ENCODE measurements around the gene SBK3. TPM values are rescaled to one million over a fixed set of nuclear protein-coding genes. Genes with fewer than 3 reads are reported as not detected.

Gene SBK3
- polyA plus RNA-seq, 1 of the 3 experiments (the other 2 are of a cell fraction), result 0.03 TPM

DNA sequence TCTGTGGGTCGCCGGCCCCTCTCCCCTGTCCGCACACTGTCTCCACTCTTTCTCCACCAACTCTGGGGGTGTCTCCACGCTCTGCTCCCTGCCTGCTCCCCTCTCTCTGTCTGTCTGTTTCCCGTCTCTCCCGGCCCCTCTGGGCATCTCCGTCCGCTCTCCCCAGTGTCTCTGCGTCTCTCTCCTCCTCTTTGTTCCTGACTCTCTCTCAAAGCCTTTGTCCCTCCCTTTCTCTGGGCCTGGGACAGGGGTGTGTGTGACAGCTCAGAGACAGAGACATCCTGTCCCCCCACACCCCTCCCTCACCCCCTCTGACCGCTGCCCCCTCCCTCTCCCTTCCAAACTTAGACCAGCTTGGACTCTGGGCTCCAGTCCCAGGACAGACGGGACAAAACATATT, 668 bp upstream of the SBK3 start (continued):
- TF ChIP-seq TCF12 (IDR thresholded peaks at IDR 0.05), result no peak
- TF ChIP-seq SMC3 (IDR thresholded peaks at IDR 0.05; ENCODE audit: low read depth, low read length), result no peak
- TF ChIP-seq, protein P1, sequence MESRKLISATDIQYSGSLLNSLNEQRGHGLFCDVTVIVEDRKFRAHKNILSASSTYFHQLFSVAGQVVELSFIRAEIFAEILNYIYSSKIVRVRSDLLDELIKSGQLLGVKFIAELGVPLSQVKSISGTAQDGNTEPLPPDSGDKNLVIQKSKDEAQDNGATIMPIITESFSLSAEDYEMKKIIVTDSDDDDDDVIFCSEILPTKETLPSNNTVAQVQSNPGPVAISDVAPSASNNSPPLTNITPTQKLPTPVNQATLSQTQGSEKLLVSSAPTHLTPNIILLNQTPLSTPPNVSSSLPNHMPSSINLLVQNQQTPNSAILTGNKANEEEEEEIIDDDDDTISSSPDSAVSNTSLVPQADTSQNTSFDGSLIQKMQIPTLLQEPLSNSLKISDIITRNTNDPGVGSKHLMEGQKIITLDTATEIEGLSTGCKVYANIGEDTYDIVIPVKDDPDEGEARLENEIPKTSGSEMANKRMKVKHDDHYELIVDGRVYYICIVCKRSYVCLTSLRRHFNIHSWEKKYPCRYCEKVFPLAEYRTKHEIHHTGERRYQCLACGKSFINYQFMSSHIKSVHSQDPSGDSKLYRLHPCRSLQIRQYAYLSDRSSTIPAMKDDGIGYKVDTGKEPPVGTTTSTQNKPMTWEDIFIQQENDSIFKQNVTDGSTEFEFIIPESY (IDR thresholded peaks at IDR 0.05; ENCODE audit: borderline replicate concordance, low read depth), result no peak

DNA sequence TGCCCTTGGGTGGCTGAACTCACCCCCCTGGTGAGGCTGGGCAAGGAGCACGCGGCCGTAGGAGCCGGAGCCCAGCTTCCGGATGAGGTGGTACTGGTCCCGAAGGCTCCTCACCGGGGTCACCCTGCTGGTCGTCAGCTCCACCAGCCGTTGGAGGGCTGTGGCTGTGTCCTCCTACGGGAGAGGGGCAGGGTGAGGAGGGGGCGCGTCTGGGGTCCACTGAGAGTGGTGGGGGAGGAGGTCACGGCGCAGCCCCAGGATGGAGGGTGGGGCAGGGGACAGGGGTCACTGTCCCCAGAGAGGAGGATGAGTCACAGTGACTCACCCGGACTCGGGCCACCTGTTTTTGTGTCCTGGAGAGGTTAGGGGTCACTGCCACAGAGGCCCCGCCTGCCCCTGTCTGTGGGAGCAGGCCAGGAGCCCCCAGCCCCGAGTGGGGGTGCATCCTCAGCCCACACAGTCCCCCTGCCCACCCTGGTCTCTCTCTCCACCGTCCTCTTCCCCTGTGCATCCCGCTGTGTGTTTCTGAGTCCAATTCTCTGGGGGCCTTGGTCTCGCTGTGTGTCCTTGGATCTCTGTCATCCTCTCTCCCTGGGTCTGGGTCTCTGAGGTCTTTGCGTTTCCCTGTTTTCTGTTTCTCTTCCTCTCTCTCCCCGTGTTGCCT, 435 bp downstream of the SBK3 start:
- no peak for DNase-seq
- Histone ChIP-seq H3K36me3 (replicated peaks in 1 of 2; ENCODE audit: control insufficient read depth in 1 of 2, insufficient read depth in 2 of 2, low read length in 1 of 2) (no peaks in the 10 kb centered on the region), H3K4me2 (no peak overlapping the region), H3K9me2 (no peaks in the 10 kb centered on the region), H3K9ac (no peak overlapping the region), H2AFZ (ENCODE audit: low read depth) (no peak overlapping the region), H3K79me2 (ENCODE audit: insufficient read depth) (no peaks in the 10 kb centered on the region), H4K20me1 (ENCODE audit: insufficient read depth) (no peaks in the 10 kb centered on the region), H3K9me3 (no peaks in the 10 kb centered on the region), H3F3A (replicated peaks; ENCODE audit: insufficient read depth) (peaks cover 11% of the 10 kb centered on the region), H3K4me1 (ENCODE audit: control insufficient read depth in 1 of 2, insufficient read depth in 2 of 2, low read depth in 1 of 2, low read length in 1 of 2) (peaks cover 2 to 24% of the 10 kb centered on the region in 2 experiments; a peak in 3 of 4 replicates), H3K4me3 (ENCODE audit: low read depth in 2 of 2, low read length in 1 of 2) (no peak overlapping the region), H3K27me3 (ENCODE audit: insufficient read depth) (no peaks in the 10 kb centered on the region), H3K27ac (ENCODE audit: low read depth in 2 of 2, low read length in 1 of 2) (no peak overlapping the region)
- ChIA-PET POLR2A (interaction anchor here (0.6 kb wide), 1 partner anchor 26 kb away, joined by 5 read pairs; no protein-coding TSS in a partner anchor), CTCF (interaction anchor here (1.2 to 1.4 kb wide), 2 partner anchors 9 to 40 kb away, joined by 4 to 5 read pairs; no protein-coding TSS in a partner anchor)
- 76% methylated on average over 17 of the region's 23 CpGs for WGBS (ENCODE audit: low lambda C conversion rate)
- TF ChIP-seq EP300 (IDR thresholded peaks at IDR 0.05; ENCODE audit: borderline replicate concordance in 1 of 2, low read depth in 1 of 2, low read length in 1 of 2) (no peak), NFIC (IDR thresholded peaks at IDR 0.05; ENCODE audit: borderline replicate concordance) (no peak)
- TF ChIP-seq, protein P2, sequence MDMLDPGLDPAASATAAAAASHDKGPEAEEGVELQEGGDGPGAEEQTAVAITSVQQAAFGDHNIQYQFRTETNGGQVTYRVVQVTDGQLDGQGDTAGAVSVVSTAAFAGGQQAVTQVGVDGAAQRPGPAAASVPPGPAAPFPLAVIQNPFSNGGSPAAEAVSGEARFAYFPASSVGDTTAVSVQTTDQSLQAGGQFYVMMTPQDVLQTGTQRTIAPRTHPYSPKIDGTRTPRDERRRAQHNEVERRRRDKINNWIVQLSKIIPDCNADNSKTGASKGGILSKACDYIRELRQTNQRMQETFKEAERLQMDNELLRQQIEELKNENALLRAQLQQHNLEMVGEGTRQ (IDR thresholded peaks at IDR 0.05; ENCODE audit: borderline replicate concordance, low read depth, low read length), result no peak

DNA sequence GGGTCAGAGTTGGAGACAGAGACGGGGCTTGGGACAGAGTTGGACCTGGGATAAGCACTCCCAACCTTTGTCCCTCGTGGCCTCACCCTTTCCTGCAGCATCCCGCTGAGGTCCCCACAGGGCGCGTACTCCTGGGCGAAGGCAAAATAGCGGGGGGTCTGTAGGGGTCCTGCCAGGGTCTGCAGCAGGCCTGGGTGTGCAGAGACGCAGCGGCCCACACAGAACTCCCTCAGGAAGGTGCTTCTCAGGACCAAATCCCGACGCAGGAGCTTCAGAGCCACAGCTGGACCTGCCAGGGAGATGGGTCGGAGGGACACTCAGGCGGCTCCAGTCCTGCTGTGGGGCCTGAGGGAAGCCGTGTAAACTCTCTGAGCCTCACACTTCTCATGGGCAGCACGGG, 1.3 kb downstream of the SBK3 start:
- H3F3A ChIP-seq (replicated peaks; ENCODE audit: insufficient read depth), result peaks cover 7% of the 10 kb centered on the region
- H3K4me1 ChIP-seq (ENCODE audit: control insufficient read depth in 1 of 2, insufficient read depth in 2 of 2, low read depth in 1 of 2, low read length in 1 of 2), result peaks cover 2 to 17% of the 10 kb centered on the region in 2 experiments; a peak in 2 of 4 replicates
- H3K9ac ChIP-seq, result no peak overlapping the region
- no peaks in the 10 kb centered on the region for H3K36me3 ChIP-seq (replicated peaks in 1 of 2; ENCODE audit: control insufficient read depth in 1 of 2, insufficient read depth in 2 of 2, low read length in 1 of 2)
- H3K9me2 ChIP-seq, result no peaks in the 10 kb centered on the region
- H3K27me3 ChIP-seq (ENCODE audit: insufficient read depth), result no peaks in the 10 kb centered on the region
- ChIA-PET POLR2A (no interaction called here), CTCF (interaction anchor here (1.2 to 1.4 kb wide), 2 partner anchors 8 to 40 kb away, joined by 4 to 5 read pairs; no protein-coding TSS in a partner anchor)
- no peak for DNase-seq
- H4K20me1 ChIP-seq (ENCODE audit: insufficient read depth), result no peaks in the 10 kb centered on the region
- no peak overlapping the region for H3K27ac ChIP-seq (ENCODE audit: low read depth in 2 of 2, low read length in 1 of 2)
- H2AFZ ChIP-seq (ENCODE audit: low read depth), result no peak overlapping the region
- no peaks in the 10 kb centered on the region for H3K79me2 ChIP-seq (ENCODE audit: insufficient read depth)
- 54% methylated on average over 3 of the region's 15 CpGs for WGBS (ENCODE audit: low lambda C conversion rate)
- H3K4me2 ChIP-seq, result no peak overlapping the region
- no peaks in the 10 kb centered on the region for H3K9me3 ChIP-seq
- H3K4me3 ChIP-seq (ENCODE audit: low read depth in 2 of 2, low read length in 1 of 2), result no peak overlapping the region
- TF ChIP-seq EZH2phosphoT487 (IDR thresholded peaks at IDR 0.05; ENCODE audit: borderline replicate concordance, low read depth) (no peak), NFIC (IDR thresholded peaks at IDR 0.05; ENCODE audit: borderline replicate concordance) (no peak), YY1 (IDR thresholded peaks at IDR 0.05; ENCODE audit: low read depth) (no peak), TCF12 (IDR thresholded peaks at IDR 0.05) (no peak), MXI1 (IDR thresholded peaks at IDR 0.05; ENCODE audit: low read depth, low read length) (no peak), FOSL2 (IDR thresholded peaks at IDR 0.05; ENCODE audit: borderline replicate concordance, low read depth) (no peak), RAD21 (IDR thresholded peaks at IDR 0.05; ENCODE audit: low read length) (no peak), SMC3 (IDR thresholded peaks at IDR 0.05; ENCODE audit: low read depth, low read length) (no peak), FOXM1 (IDR thresholded peaks at IDR 0.05; ENCODE audit: low read depth) (no peak), NRF1 (IDR thresholded peaks at IDR 0.05; ENCODE audit: low read depth, low read length) (no peak), CHD2 (IDR thresholded peaks at IDR 0.05; ENCODE audit: low read length, partially characterized antibody) (no peak), GABPA (IDR thresholded peaks at IDR 0.05; ENCODE audit: low read depth) (no peak)
- TF ChIP-seq, protein P2 (IDR thresholded peaks at IDR 0.05; ENCODE audit: borderline replicate concordance, low read depth, low read length), result no peak
- TF ChIP-seq, protein P3, sequence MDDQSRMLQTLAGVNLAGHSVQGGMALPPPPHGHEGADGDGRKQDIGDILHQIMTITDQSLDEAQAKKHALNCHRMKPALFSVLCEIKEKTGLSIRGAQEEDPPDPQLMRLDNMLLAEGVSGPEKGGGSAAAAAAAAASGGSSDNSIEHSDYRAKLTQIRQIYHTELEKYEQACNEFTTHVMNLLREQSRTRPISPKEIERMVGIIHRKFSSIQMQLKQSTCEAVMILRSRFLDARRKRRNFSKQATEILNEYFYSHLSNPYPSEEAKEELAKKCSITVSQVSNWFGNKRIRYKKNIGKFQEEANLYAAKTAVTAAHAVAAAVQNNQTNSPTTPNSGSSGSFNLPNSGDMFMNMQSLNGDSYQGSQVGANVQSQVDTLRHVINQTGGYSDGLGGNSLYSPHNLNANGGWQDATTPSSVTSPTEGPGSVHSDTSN (IDR thresholded peaks at IDR 0.05), result no peak
- TF ChIP-seq, protein P4, sequence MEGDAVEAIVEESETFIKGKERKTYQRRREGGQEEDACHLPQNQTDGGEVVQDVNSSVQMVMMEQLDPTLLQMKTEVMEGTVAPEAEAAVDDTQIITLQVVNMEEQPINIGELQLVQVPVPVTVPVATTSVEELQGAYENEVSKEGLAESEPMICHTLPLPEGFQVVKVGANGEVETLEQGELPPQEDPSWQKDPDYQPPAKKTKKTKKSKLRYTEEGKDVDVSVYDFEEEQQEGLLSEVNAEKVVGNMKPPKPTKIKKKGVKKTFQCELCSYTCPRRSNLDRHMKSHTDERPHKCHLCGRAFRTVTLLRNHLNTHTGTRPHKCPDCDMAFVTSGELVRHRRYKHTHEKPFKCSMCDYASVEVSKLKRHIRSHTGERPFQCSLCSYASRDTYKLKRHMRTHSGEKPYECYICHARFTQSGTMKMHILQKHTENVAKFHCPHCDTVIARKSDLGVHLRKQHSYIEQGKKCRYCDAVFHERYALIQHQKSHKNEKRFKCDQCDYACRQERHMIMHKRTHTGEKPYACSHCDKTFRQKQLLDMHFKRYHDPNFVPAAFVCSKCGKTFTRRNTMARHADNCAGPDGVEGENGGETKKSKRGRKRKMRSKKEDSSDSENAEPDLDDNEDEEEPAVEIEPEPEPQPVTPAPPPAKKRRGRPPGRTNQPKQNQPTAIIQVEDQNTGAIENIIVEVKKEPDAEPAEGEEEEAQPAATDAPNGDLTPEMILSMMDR (IDR thresholded peaks at IDR 0.05), result no peak
